Mesothelial cell of epicardium (in vitro differentiated cells): ENCODE results near the gene FIBP. TPM values are rescaled to one million over a fixed set of nuclear protein-coding genes. Genes with fewer than 3 reads are reported as not detected.

Source experiments
- DNase-seq, 2 experiments: peaks; one replicate each; pipeline ENCODE4 v3.0.0; 2021; ENCODE audit warnings: low spot score in 2 of 2; ENCODE audit not compliant: unreplicated experiment in 2 of 2
- H3K27ac Mint-ChIP-seq: 2 replicates; pipeline ENCODE4 v1.8.0; 2021; ENCODE audit warnings: mixed read lengths
- H3K27me3 Mint-ChIP-seq: 2 replicates; pipeline ENCODE4 v1.8.0; 2021; ENCODE audit warnings: low read depth, mixed read lengths
- H3K36me3 Mint-ChIP-seq: 2 replicates; pipeline ENCODE4 v1.8.0; 2021; ENCODE audit warnings: mixed read lengths
- H3K4me1 Mint-ChIP-seq: 2 replicates; pipeline ENCODE4 v1.8.0; 2021; ENCODE audit warnings: mixed read lengths
- H3K4me3 Mint-ChIP-seq: 2 replicates; pipeline ENCODE4 v1.8.0; 2021; ENCODE audit warnings: mild to moderate bottlenecking, moderate library complexity, mixed read lengths
- H3K9me3 Mint-ChIP-seq: 2 replicates; pipeline ENCODE4 v1.8.0; 2021; ENCODE audit warnings: mixed read lengths
- total RNA-seq: library from RNA; stranded (reverse); gene quantifications from 3 replicates; pipeline ENCODE4 v1.2.1, GENCODE V29; 2021
- TF ChIP-seq, protein P1 (sequence below): fragments of 200-600 bp; sonication (generic); IDR thresholded peaks from one replicate; pipeline ENCODE4 v1.5.0; 2021; ENCODE audit warnings: antibody characterized with exemption; ENCODE audit not compliant: unreplicated experiment

Gene FIBP
- total RNA-seq, 1 donor from 2014 or later, result 62.9 TPM

GRCh38 chr11:65882120-65883057 lies 5.9 kb downstream of the FIBP start:
- TF ChIP-seq, protein P1, sequence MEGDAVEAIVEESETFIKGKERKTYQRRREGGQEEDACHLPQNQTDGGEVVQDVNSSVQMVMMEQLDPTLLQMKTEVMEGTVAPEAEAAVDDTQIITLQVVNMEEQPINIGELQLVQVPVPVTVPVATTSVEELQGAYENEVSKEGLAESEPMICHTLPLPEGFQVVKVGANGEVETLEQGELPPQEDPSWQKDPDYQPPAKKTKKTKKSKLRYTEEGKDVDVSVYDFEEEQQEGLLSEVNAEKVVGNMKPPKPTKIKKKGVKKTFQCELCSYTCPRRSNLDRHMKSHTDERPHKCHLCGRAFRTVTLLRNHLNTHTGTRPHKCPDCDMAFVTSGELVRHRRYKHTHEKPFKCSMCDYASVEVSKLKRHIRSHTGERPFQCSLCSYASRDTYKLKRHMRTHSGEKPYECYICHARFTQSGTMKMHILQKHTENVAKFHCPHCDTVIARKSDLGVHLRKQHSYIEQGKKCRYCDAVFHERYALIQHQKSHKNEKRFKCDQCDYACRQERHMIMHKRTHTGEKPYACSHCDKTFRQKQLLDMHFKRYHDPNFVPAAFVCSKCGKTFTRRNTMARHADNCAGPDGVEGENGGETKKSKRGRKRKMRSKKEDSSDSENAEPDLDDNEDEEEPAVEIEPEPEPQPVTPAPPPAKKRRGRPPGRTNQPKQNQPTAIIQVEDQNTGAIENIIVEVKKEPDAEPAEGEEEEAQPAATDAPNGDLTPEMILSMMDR, result no peak
- no peak overlapping the region for H3K4me3 Mint-ChIP-seq
- DNase-seq, result peak in 1 of 2 experiments; percentile 13
- H3K9me3 Mint-ChIP-seq, result no peaks in the 10 kb centered on the region
- H3K27me3 Mint-ChIP-seq, result no peaks in the 10 kb centered on the region
- H3K4me1 Mint-ChIP-seq, result peaks cover 15% of the 10 kb centered on the region
- H3K27ac Mint-ChIP-seq, result no peak overlapping the region
- peaks cover 16% of the 10 kb centered on the region for H3K36me3 Mint-ChIP-seq

DNA sequence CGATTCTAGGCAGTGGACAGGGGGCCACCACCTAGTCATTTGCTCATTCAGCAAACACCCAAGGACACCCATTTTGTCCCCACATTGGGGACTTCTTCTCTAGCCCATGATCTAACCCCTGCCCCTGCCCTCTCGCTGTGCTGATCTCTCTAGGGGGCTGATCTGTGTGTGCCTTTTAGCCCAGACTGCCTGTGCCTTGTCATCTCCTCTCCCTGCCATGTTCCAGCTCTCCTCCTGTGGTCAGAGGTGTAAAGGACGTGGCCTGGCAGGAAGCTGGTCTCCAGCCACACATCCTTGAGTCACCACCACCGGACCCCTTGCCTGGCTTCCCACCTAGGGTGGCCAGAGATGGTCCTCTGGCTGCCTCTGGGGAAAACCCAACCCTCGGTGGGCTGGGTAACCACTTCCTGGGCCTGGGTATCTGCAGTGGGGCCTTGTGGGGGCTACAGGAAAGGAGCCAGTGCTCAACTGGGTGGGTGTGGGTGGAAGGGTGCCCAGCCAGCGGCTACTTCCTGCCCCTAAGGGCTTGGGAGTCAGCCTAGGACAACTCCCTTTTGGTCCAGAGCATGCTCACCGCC lies 7.3 kb downstream of the FIBP start:
- Mint-ChIP-seq H3K9me3 (no peaks in the 10 kb centered on the region), H3K27ac (no peak overlapping the region), H3K27me3 (no peaks in the 10 kb centered on the region), H3K36me3 (peaks cover 9% of the 10 kb centered on the region), H3K4me3 (no peak overlapping the region), H3K4me1 (peaks cover 4% of the 10 kb centered on the region)
- DNase-seq, result no peak
- TF ChIP-seq, protein P1, result no peak

DNA sequence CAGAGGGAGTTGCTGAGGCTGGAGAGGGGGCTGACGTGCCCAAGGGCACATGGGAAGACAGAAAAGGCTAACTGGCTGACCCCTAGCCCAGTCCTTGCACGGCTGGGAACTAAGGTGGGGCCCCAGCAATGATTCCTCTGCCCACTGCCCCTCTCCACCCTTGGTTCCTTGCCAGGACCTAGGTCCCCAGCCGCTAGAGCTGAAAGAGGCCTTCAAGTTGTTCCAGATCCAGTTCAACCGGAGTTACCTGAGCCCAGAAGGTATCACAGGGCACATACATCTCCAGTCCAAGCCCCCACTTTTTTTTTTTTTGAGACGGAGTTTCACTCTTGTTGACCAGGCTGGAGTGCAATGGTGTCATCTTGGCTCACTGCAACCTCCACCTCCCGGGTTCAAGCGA lies 8.2 kb downstream of the FIBP start:
- Mint-ChIP-seq H3K4me1 (peaks cover 4% of the 10 kb centered on the region), H3K27ac (no peak overlapping the region), H3K9me3 (no peaks in the 10 kb centered on the region), H3K27me3 (no peaks in the 10 kb centered on the region), H3K36me3 (peaks cover 5% of the 10 kb centered on the region), H3K4me3 (no peak overlapping the region)
- TF ChIP-seq, protein P1, result no peak
- DNase-seq, result no peak

- no peaks in the 10 kb centered on the region for H3K9me3 Mint-ChIP-seq
- TF ChIP-seq, protein P1, result no peak
- peaks cover 3% of the 10 kb centered on the region for H3K36me3 Mint-ChIP-seq
- peaks cover 2% of the 10 kb centered on the region for H3K4me1 Mint-ChIP-seq
- no peaks in the 10 kb centered on the region for H3K27me3 Mint-ChIP-seq
- H3K27ac Mint-ChIP-seq, result no peak within 1 kb of the TSS
- DNase-seq, result no peak
- H3K4me3 Mint-ChIP-seq, result no peak within 1 kb of the TSS
Measured at GRCh38 chr11:65879617-65880016, 8.7 kb downstream of the FIBP start, which contains the start of gene CTSW. CTSW (plus strand) TSS chr11:65879837; CDS start chr11:65879855, 18 bp downstream.

DNA sequence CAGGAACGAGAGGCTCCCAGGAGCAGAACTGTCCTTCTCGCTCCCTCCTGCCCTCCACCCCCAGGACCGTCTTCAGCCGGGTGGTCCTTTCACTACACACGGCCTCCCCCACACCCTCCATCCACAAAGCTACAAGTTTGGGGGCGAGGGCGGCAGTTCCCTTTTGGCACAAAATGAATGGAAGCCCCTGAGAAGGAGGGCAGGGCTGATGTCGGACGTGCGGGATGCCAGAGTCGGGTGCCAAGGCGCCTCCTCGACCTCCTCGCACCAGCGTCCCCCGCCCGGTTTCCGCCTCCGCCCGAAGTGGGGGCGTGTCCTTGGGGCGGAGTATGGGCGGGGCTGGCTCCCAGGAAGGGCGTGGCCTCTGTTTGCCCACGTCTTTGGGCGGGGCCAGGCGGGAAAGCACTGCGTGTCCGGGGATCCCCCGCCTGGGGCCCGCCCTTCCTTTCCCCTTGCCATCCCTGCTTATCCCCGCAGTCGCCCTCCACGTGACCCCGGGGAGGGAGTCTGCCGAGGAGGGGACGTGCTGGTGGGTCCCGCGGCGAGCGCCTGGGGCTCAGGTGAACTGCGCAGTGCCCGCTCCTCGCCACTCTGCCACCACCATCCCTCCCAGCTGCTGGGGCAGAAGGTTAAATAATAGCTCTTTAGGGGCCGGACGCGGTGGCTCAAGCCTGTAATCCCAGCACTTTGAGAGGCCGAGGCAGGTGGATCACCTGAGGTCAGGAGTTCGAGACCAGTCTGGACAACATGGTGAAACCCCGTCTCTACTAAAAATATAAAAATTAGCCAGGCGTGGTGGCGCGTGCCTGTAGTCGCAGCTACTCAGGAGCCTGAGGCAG lies 14.7 kb downstream of the FIBP start:
- Mint-ChIP-seq H3K9me3 (no peaks in the 10 kb centered on the region), H3K4me3 (peak overlapping the region; percentile 96), H3K36me3 (peaks cover 5% of the 10 kb centered on the region), H3K27ac (peak overlapping the region; percentile 97), H3K27me3 (no peaks in the 10 kb centered on the region), H3K4me1 (peaks cover 20% of the 10 kb centered on the region)
- TF ChIP-seq, protein P1, result no peak
- peak; percentile 92 to 98 for DNase-seq
